H9 (cell line): ENCODE data around the gene ALG14. TPM values are rescaled to one million over a fixed set of nuclear protein-coding genes. Genes with fewer than 3 reads are reported as not detected.

Experiments used
- DNase-seq: peaks from one replicate; pipeline ENCODE4 v3.0.0-alpha.2; 2017
- H2AFZ ChIP-seq: one replicate; pipeline ENCODE4 v1.6.1; 2013; ENCODE audit warnings: mild to moderate bottlenecking, low read length, control low read depth, moderate library complexity
- H2AK5ac ChIP-seq: 2 replicates; pipeline ENCODE4 v1.6.1; 2013; ENCODE audit warnings: low read length, control low read depth, mixed read lengths; ENCODE audit not compliant: insufficient read length
- H2BK120ac ChIP-seq: one replicate; pipeline ENCODE4 v1.6.1; 2013; ENCODE audit warnings: low read depth, mild to moderate bottlenecking, low read length, control low read depth, inconsistent platforms; ENCODE audit not compliant: poor library complexity, severe bottlenecking
- H2BK12ac ChIP-seq: 2 replicates; pipeline ENCODE4 v1.6.1; 2013; ENCODE audit warnings: low read length, control low read depth, mixed read lengths, low read depth; ENCODE audit not compliant: insufficient read length
- H2BK15ac ChIP-seq: 2 replicates; pipeline ENCODE4 v1.6.1; 2013; ENCODE audit warnings: low read depth, low read length, control low read depth
- H2BK20ac ChIP-seq: one replicate; pipeline ENCODE4 v1.6.1; 2013; ENCODE audit warnings: low read depth, mild to moderate bottlenecking, low read length, control low read depth, inconsistent platforms; ENCODE audit not compliant: poor library complexity, severe bottlenecking
- H2BK5ac ChIP-seq: 2 replicates; pipeline ENCODE4 v1.6.1; 2013; ENCODE audit warnings: low read length, control low read depth, mixed read lengths; ENCODE audit not compliant: insufficient read length
- H3K14ac ChIP-seq: 2 replicates; pipeline ENCODE4 v1.6.1; 2013; ENCODE audit warnings: low read length, control low read depth; ENCODE audit not compliant: insufficient read depth
- H3K18ac ChIP-seq: 2 replicates; pipeline ENCODE4 v1.6.1; 2013; ENCODE audit warnings: low read depth, mild to moderate bottlenecking, mixed read lengths, low read length, control low read depth; ENCODE audit not compliant: insufficient read length
- H3K23ac ChIP-seq: 2 replicates; pipeline ENCODE4 v1.6.1; 2013; ENCODE audit warnings: low read length, control low read depth, mixed read lengths, low read depth; ENCODE audit not compliant: insufficient read length
- H3K23me2 ChIP-seq: 2 replicates; pipeline ENCODE4 v1.6.1; 2013; ENCODE audit warnings: low read depth, mild to moderate bottlenecking, mixed read lengths, low read length, control low read depth; ENCODE audit not compliant: insufficient read length, poor library complexity, severe bottlenecking
- H3K27ac ChIP-seq: 2 replicates; pipeline ENCODE4 v1.5.1; 2013; ENCODE audit warnings: low read length, control low read depth, mixed read lengths, low read depth; ENCODE audit not compliant: insufficient read length
- H3K27me3 ChIP-seq: 2 replicates; pipeline ENCODE4 v1.6.1; 2013; ENCODE audit warnings: low read length, control low read depth, inconsistent platforms; ENCODE audit not compliant: insufficient read depth
- H3K4ac ChIP-seq: 2 replicates; pipeline ENCODE4 v1.6.1; 2013; ENCODE audit warnings: low read depth, mild to moderate bottlenecking, control low read depth, inconsistent platforms, low read length, moderate library complexity
- H3K4me1 ChIP-seq: 2 replicates; pipeline ENCODE4 v1.6.1; 2013; ENCODE audit warnings: low read length, control low read depth, inconsistent platforms; ENCODE audit not compliant: insufficient read depth
- H3K4me2 ChIP-seq: 2 replicates; pipeline ENCODE4 v1.6.1; 2013; ENCODE audit warnings: low read length, control low read depth, mixed read lengths; ENCODE audit not compliant: insufficient read length, insufficient read depth
- H3K56ac ChIP-seq: 2 replicates; pipeline ENCODE4 v1.6.1; 2013; ENCODE audit warnings: low read depth, mild to moderate bottlenecking, mixed read lengths, low read length, control low read depth; ENCODE audit not compliant: insufficient read length
- H3K79me1 ChIP-seq: 2 replicates; pipeline ENCODE4 v1.6.1; 2013; ENCODE audit warnings: low read depth, mild to moderate bottlenecking, moderate library complexity, low read length, control low read depth, inconsistent platforms; ENCODE audit not compliant: insufficient read depth, poor library complexity, severe bottlenecking
- H3K79me2 ChIP-seq: 2 replicates; pipeline ENCODE4 v1.6.1; 2013; ENCODE audit warnings: low read length, control low read depth, inconsistent platforms; ENCODE audit not compliant: insufficient read depth
- H3K9ac ChIP-seq: 2 replicates; pipeline ENCODE4 v1.6.1; 2013; ENCODE audit warnings: low read length, control low read depth, mixed read lengths; ENCODE audit not compliant: insufficient read length; ENCODE audit errors: extremely low read depth
- H3K9me3 ChIP-seq: one replicate; pipeline ENCODE4 v1.6.1; 2013; ENCODE audit warnings: low read depth, low read length, inconsistent platforms; ENCODE audit not compliant: control insufficient read depth
- H3T11ph ChIP-seq: one replicate; pipeline ENCODE4 v1.6.1; 2013; ENCODE audit warnings: mild to moderate bottlenecking, low read length, control low read depth, inconsistent platforms
- H4K20me1 ChIP-seq: one replicate; pipeline ENCODE4 v1.6.1; 2013; ENCODE audit not compliant: control insufficient read depth, insufficient read length, insufficient read depth
- H4K5ac ChIP-seq: 2 replicates; pipeline ENCODE4 v1.6.1; 2013; ENCODE audit warnings: low read depth, mild to moderate bottlenecking, mixed read lengths, low read length, control low read depth; ENCODE audit not compliant: insufficient read length
- H4K8ac ChIP-seq: replicated peaks from 2 replicates; pipeline ENCODE4 v1.6.1; 2013; ENCODE audit warnings: low read length, control low read depth, mixed read lengths, low read depth; ENCODE audit not compliant: insufficient read length
- H4K91ac ChIP-seq: 2 replicates; pipeline ENCODE4 v1.6.1; 2013; ENCODE audit warnings: low read depth, mild to moderate bottlenecking, moderate library complexity, mixed read lengths, low read length, control low read depth; ENCODE audit not compliant: insufficient read length
- H3K27ac Mint-ChIP-seq, 3 experiments: 2 replicates in 2 of 3; 3 replicates in 1 of 3; pipeline ENCODE4 v1.8.0; 2020 to 2021; ENCODE audit warnings: mixed read lengths in 3 of 3, mild to moderate bottlenecking in 1 of 3, moderate library complexity in 1 of 3
- H3K27me3 Mint-ChIP-seq: 2 replicates; pipeline ENCODE4 v1.8.0; 2021; ENCODE audit warnings: low read depth, mild to moderate bottlenecking, moderate library complexity, mixed read lengths
- H3K36me3 Mint-ChIP-seq, 3 experiments: 2 replicates in 2 of 3; 3 replicates in 1 of 3; pipeline ENCODE4 v1.8.0; 2020 to 2021; ENCODE audit warnings: low read depth in 3 of 3, mixed read lengths in 3 of 3; ENCODE audit not compliant: insufficient read depth in 1 of 3
- H3K4me1 Mint-ChIP-seq, 2 experiments: 2 replicates each; pipeline ENCODE4 v1.8.0; 2020; ENCODE audit warnings: mixed read lengths in 2 of 2
- H3K4me3 Mint-ChIP-seq, 2 experiments: 2 replicates in 1 of 2; 3 replicates in 1 of 2; pipeline ENCODE4 v1.8.0; 2020 to 2021; ENCODE audit warnings: mild to moderate bottlenecking in 2 of 2, mixed read lengths in 2 of 2, moderate library complexity in 1 of 2
- H3K9me3 Mint-ChIP-seq, 2 experiments: 2 replicates in 1 of 2; 3 replicates in 1 of 2; pipeline ENCODE4 v1.8.0; 2020; ENCODE audit warnings: mild to moderate bottlenecking in 2 of 2, mixed read lengths in 2 of 2, moderate library complexity in 1 of 2
- CTCF ChIP-seq: fragments of 200-600 bp; sonication (generic); conservative IDR thresholded peaks from 3 replicates; pipeline ENCODE4 v1.8.0; 2021; ENCODE audit warnings: antibody characterized with exemption, mild to moderate bottlenecking
- WGBS: extraction: QIAGEN DNeasy Blood & Tissue Kit; methylation state at CpG from one replicate; pipeline ENCODE4 v1.1.7; 2013; ENCODE audit warnings: missing lambda C conversion rate, low lambda C conversion rate, mixed read lengths; ENCODE audit not compliant: insufficient read length; ENCODE audit errors: extremely low coverage; 5-methylcytosine and 5-hydroxymethylcytosine counted together
- total RNA-seq: library from RNA; stranded (reverse); gene quantifications from 2 replicates; pipeline ENCODE4 v1.2.1, GENCODE V29; 2021

The ALG14 gene
- total RNA-seq, 1 experiment from 2014 or later: 2.5 TPM

DNA sequence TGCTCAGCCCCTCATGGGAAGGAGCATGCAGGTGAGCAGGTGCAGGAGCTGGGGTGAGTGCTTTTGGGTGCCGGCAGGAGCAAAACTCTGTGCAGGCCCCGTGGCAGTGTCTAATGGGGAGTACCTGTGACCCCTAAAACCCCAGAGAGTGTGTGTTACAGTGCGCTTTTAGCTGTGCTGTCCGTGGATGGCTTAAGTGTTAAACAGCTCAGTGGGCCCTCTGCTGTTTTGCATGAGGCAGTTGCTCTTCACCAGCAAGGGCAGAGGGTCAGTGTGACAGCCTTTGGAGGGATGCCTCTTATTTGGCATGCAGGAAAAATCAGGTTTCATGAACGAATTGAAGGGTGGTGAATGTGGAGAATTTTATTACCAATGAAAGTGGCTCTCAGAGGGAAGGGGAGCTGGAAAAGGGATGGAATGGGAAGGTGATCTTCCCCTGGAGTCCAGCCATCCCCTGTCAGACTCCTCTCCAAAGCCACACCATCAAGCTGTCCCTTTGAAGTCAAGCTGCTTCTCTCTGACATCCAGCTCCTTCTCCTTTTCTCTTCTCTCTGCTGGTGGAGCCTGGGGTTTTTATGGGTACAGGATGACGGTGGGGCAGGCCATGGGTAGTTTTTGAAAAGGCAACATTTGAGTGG lies 17.0 kb upstream of the ALG14 start:
- H2BK20ac ChIP-seq: no peak overlapping the region
- no peak overlapping the region for H2BK5ac ChIP-seq
- no peak overlapping the region for H4K5ac ChIP-seq
- H4K8ac ChIP-seq: no peak overlapping the region
- no peaks in the 10 kb centered on the region for H3K27me3 ChIP-seq
- H4K91ac ChIP-seq: no peak overlapping the region
- H3K4me2 ChIP-seq: no peak overlapping the region
- H3K4me1 ChIP-seq: peaks cover 7% of the 10 kb centered on the region; the same call in 1 of the 2 replicates
- no peak overlapping the region for H2BK120ac ChIP-seq
- Mint-ChIP-seq H3K27ac (no peak overlapping the region), H3K36me3 (peaks cover 0 to 11% (median 0%) of the 10 kb centered on the region in 3 experiments; a peak in 3 of 7 replicates), H3K9me3 (peaks cover 2 to 11% of the 10 kb centered on the region in 2 experiments; a peak in 4 of 5 replicates), H3K4me1 (peaks cover 16 to 22% of the 10 kb centered on the region in 2 experiments), H3K27me3 (no peaks in the 10 kb centered on the region; the same call in 1 of the 2 replicates), H3K4me3 (no peak overlapping the region)
- no peak overlapping the region for H3K23ac ChIP-seq
- H2AFZ ChIP-seq: no peak overlapping the region
- no peaks in the 10 kb centered on the region for H3K79me2 ChIP-seq
- H3K18ac ChIP-seq: no peak overlapping the region
- H3K56ac ChIP-seq: no peak overlapping the region
- H2AK5ac ChIP-seq: no peak overlapping the region
- TF ChIP-seq CTCF: no peak
- H3K9ac ChIP-seq: no peak overlapping the region
- H3K9me3 ChIP-seq: no peaks in the 10 kb centered on the region
- no peak overlapping the region for H2BK12ac ChIP-seq
- H3K4ac ChIP-seq: no peak overlapping the region
- H3T11ph ChIP-seq: no peak overlapping the region
- WGBS: no CpG with 5 or more reads among the region's 6 CpGs
- H2BK15ac ChIP-seq: no peak overlapping the region
- no peaks in the 10 kb centered on the region for H4K20me1 ChIP-seq
- no peak overlapping the region for H3K27ac ChIP-seq
- H3K79me1 ChIP-seq: no peaks in the 10 kb centered on the region
- no peak overlapping the region for H3K14ac ChIP-seq
- no peak for DNase-seq
- no peaks in the 10 kb centered on the region for H3K23me2 ChIP-seq
